Thyroid gland (tissue), 4 donors: ENCODE data around the gene MTMR12.
A peak's percentile ranks its signal among the peaks of the same experiment; 100 is the strongest.

Experiments used
- CTCF ChIP-seq, 6 experiments: fragments of 200-600 bp in 3 of 6; fragments of 450-650 bp in 3 of 6; sonication (generic) in 3 of 6; IDR thresholded peaks; one replicate each; pipeline ENCODE4 v1.5.1; 2016 to 2019; ENCODE audit warnings: antibody characterized with exemption in 6 of 6, mild to moderate bottlenecking in 2 of 6, inconsistent platforms in 1 of 6, moderate library complexity in 1 of 6
- POLR2A ChIP-seq, 2 donors: fragments of 450-650 bp; IDR thresholded peaks; one replicate each; pipeline ENCODE4 v1.6.1; 2017; ENCODE audit warnings: antibody characterized with exemption in 2 of 2, mild to moderate bottlenecking in 2 of 2, moderate library complexity in 1 of 2

GRCh38 chr5:32329395-32329834 lies 16.7 kb upstream of the MTMR12 start:
- peak; percentile 32 to 74 (median 64) for TF ChIP-seq CTCF (IDR thresholded peaks at IDR 0.05)
- TF ChIP-seq POLR2A (IDR thresholded peaks at IDR 0.05) = no peak
